ENCODE data around the gene CTNND2. TPM values are rescaled to one million over a fixed set of nuclear protein-coding genes. Genes with fewer than 3 reads are reported as not detected.

The CTNND2 gene
- total and polyA plus RNA-seq, 9 of the 15 experiments (the other 6 are each of a cell fraction or from before 2014, with no cell fraction given) = 0.03 to 0.35 TPM; not detected in 7

- Histone ChIP-seq H3K9me3 (replicated peaks; ENCODE audit: control insufficient read depth, insufficient read depth, low read depth, low read length) (no peaks in the 10 kb centered on the region), H3K9ac (ENCODE audit: insufficient read depth in 1 of 2, low read depth in 2 of 2, low read length in 2 of 2) (no peak overlapping the region), H3K27ac (ENCODE audit: extremely low read depth, low read depth, low read length) (no peak overlapping the region), H3K36me3 (ENCODE audit: control insufficient read depth, insufficient read depth, low read length) (no peaks in the 10 kb centered on the region), H3K79me2 (ENCODE audit: control insufficient read depth, insufficient read depth, low read length) (no peaks in the 10 kb centered on the region), H3K27me3 (ENCODE audit: control insufficient read depth in 2 of 2, insufficient read depth in 2 of 2, low read length in 2 of 2) (no peaks in the 10 kb centered on the region), H4K20me1 (replicated peaks; ENCODE audit: control insufficient read depth, insufficient read depth, low read length) (no peaks in the 10 kb centered on the region), H3K4me3 (no peak overlapping the region), H3K9me1 (ENCODE audit: control insufficient read depth, insufficient read depth, low read length) (no peaks in the 10 kb centered on the region), H3K4me2 (ENCODE audit: insufficient read depth, low read length) (no peak overlapping the region), H2AFZ (ENCODE audit: low read depth, low read length) (no peak overlapping the region), H3K4me1 (replicated peaks in 1 of 2; ENCODE audit: control insufficient read depth in 2 of 2, insufficient read depth in 2 of 2, low read length in 2 of 2) (no peaks in the 10 kb centered on the region)
- TF ChIP-seq RAD21 (CRISPR knock-in tag; conservative IDR thresholded peaks at IDR 0.05 in 1 of 2, IDR thresholded peaks at IDR 0.05 in 1 of 2) = peak in 1 of 2 experiments; percentile 44; a peak in 2 of 4 replicates
- TF ChIP-seq CTCF (IDR thresholded peaks at IDR 0.05 in 2 of 3, conservative IDR thresholded peaks at IDR 0.05 in 1 of 3; ENCODE audit: insufficient read depth in 2 of 3, low read depth in 1 of 3, low read length in 3 of 3) = peak in 2 of 3 experiments; percentile 18 to 32; a peak in 1 of 6 replicates
- no peak for TF ChIP-seq ZNF431 (CRISPR knock-in tag; IDR thresholded peaks at IDR 0.05)
- no peak for TF ChIP-seq CHD4 (IDR thresholded peaks at IDR 0.05; ENCODE audit: insufficient read depth, insufficient replicate concordance, low read depth, low read length, poor library complexity, severe bottlenecking)
- TF ChIP-seq NUFIP1 (IDR thresholded peaks at IDR 0.05; ENCODE audit: partially characterized antibody) = no peak
- intact Hi-C loops (cut with micrococcal nuclease) = loop anchor here (10.0 kb wide), 1 partner anchor 181 kb away; no protein-coding TSS in a partner anchor
- no TSS peak for BruUV-seq (replicated peaks)
- in situ Hi-C loops (cut with MboI) = no loop called here
- peak; percentile 37; the same call in 1 of the 3 replicates for ATAC-seq
- FAIRE-seq = peak; percentile 66
- peak in 1 of 4 experiments; percentile 13 for DNase-seq (ENCODE audit: extremely low read depth in 1 of 4, low spot score in 3 of 4)
- CTCF ChIA-PET (ENCODE audit: low intra/inter-chr PET ratio) = no interaction called here
- POLR2A ChIA-PET = no interaction called here
- 0% methylated on average over 7 of the region's 7 CpGs for WGBS (ENCODE audit: insufficient coverage, low coverage, missing lambda C conversion rate)
Measured at GRCh38 chr5:11046160-11046559, 858.1 kb downstream of the CTNND2 start.

All from K562 (cell line).